GM13976 (cell line): Measurements from ENCODE around the gene GSE1.
A peak's percentile ranks its signal among the peaks of the same experiment; 100 is the strongest.

Source experiments
- DNase-seq: peaks from one replicate; pipeline ENCODE4 v3.0.0; 2012; ENCODE audit warnings: low spot score
- in situ Hi-C: fragments of 300-500 bp; cut with MboI; formaldehyde crosslinking; loops from one replicate; pipeline ENCODE4 v1.12.0; 2022; ENCODE audit warnings: low sequenced_read_pairs, mixed read lengths, inconsistent platforms; ENCODE audit not compliant: unreplicated experiment
- TF ChIP-seq, protein P1 (sequence below): IDR thresholded peaks from 2 replicates; pipeline ENCODE4 v1.5.1; 2012; ENCODE audit warnings: borderline replicate concordance, mild to moderate bottlenecking; ENCODE audit not compliant: insufficient read depth; ENCODE audit errors: extremely low read depth, missing control alignments, control extremely low read depth

Gene GSE1

DNA sequence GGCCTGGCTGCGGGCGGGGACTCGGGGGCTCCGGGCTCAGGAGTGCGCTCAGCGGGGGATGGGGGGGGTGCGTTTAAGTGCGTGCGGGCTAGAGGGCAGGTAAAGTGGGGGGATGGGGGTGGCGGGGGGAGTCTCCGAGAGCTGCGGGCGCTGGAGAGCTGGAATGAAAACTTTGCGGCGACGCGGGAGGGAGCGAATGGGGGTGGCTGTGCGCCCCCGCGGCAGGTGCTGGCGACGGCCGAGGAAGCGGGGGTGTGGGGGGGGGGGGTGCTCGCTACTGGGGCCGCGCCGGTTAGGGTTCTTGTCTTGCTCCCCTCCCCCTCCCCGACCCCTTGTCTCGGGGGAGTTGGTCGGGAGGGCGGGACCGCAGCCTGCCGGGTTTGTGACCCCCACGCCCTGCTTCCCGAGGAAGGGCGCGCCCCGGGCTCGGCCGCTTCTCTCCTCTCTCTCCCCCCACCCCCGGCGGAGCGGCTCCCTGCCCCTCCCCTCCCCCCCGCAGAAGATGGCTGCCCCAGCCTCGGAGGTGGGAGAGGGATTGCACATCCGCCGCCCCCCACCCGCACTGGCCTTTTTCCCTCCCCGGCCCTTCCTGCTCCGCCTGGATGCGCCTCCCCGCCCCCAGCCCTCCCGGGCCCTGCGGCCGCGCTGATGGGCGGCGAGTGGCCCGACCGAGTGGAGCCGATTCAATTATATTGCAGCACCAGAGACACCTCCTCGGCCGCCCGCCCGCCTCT is 649 bp downstream of the GSE1 start:
- TF ChIP-seq, protein P1, sequence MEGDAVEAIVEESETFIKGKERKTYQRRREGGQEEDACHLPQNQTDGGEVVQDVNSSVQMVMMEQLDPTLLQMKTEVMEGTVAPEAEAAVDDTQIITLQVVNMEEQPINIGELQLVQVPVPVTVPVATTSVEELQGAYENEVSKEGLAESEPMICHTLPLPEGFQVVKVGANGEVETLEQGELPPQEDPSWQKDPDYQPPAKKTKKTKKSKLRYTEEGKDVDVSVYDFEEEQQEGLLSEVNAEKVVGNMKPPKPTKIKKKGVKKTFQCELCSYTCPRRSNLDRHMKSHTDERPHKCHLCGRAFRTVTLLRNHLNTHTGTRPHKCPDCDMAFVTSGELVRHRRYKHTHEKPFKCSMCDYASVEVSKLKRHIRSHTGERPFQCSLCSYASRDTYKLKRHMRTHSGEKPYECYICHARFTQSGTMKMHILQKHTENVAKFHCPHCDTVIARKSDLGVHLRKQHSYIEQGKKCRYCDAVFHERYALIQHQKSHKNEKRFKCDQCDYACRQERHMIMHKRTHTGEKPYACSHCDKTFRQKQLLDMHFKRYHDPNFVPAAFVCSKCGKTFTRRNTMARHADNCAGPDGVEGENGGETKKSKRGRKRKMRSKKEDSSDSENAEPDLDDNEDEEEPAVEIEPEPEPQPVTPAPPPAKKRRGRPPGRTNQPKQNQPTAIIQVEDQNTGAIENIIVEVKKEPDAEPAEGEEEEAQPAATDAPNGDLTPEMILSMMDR: no peak
- in situ Hi-C loops: no loop called here

DNA sequence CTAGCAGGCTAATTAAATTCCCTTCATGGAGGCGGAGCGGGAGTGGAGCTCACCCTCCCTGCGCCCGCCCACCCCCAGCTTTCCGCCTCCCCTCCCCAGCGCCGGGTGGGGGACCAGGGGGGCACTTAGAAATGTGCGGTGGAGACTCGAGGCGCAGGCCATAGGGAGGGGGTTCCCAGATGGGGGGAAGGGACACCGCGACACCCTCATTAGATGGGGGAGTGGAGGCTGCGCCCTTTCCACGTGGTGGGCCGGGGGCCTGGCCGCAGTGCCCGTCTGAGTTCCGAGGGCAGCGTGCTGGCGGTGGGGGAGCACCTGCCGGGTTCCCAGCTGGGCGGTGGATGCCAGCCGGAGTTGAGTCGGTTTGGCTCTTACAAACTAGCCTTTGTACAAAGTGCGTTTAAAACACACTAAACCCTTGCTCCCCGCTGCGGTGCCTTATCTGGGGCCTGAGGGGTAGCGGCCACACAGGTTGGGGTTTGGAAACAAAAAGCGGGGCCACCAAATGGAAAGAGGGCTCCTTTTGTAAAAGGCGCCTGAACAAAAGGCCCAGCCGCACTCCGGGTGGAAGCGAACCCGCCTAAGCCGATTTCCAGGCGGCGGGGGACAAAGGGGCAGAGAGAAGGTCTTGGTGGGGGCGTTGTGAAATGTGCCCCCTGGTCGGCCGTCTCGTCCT is 1.4 kb downstream of the GSE1 start:
- DNase-seq: no peak
- in situ Hi-C loops: no loop called here
- TF ChIP-seq, protein P1: no peak

More for the DNA sequence above, 649 bp downstream of the GSE1 start:
- DNase-seq: peak; percentile 70

DNA sequence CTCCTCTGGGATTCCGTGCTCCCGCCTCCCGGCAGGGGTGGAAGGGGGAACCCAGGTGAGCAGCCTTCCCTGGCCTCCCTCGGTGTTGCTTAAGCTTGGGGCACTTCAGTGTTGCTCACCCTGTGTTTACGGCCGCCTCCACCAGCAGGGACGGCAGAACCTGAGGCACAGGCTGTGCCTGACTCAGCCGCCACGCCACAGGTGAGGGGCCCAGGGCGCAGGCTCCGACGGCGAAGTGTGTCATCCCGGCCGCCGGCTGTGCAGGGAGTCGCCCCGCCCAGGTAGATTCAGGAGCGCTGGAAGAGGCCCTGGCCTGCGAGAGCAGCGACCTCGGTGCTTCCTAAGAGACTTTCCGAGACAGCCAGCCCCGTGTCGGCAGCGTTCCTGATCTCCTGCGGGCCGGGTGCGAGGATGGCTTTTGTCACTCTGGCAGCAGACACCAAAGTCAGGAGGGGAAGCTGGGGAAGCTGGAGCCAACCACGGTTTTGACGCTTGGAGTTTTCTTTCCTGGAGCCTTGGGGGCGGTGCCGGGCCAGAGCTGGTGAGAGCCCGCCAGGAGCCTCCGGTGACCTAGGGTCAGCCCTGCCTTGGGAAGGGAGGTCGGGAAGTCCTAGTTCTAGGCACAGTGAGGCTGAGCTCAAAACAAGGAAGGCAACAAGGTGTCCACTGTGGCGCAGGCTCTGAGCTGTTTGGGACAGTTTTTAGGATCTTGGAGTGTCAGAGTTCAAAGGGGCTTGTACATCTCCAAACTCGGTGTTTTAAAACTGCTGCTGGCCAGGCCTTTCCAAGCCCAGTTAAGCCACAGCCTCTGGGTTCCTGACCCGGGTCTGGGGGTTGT is 2.1 kb downstream of the GSE1 start:
- in situ Hi-C loops: no loop called here
- DNase-seq: no peak
- TF ChIP-seq, protein P1: no peak

DNA sequence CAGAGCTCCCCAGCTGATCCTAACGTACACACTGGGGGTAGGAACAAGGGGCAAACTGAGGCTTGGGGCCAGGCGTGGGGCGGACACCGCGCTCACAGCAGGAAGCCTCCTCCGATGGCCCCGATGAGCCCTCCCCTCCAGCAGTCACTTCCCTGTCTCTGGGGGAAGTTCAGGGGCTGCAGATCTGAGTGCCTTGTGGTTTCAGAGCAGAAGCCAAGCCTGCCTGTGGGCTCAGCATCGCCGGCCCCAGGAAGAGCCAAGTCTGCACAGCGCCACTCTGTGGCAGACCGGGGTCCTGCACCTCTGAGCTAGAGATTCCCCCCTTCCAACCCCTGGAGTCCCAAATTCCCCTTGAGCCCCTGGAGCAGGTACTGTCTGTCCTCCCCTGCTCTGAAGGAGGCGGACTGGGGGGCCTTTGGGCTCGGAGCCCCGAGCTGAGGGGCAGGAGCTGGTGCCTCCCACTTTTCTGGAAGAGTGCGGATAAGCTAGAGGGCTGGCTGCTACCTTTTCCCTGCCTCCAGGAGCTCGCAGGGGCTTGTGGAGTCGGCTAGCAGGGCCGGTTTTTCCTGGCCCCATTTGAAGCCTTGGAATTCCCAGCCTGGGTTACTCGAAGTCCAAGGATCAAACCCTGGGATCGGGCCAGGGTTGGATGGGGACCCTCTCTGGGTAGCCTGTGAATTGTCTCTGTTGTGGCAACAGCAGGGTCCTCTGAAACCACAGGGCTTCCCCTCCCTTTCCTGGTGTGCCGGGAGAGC is 2.9 kb downstream of the GSE1 start:
- TF ChIP-seq, protein P1: peak; percentile 91
- DNase-seq: peak; percentile 93
- in situ Hi-C loops: no loop called here

DNA sequence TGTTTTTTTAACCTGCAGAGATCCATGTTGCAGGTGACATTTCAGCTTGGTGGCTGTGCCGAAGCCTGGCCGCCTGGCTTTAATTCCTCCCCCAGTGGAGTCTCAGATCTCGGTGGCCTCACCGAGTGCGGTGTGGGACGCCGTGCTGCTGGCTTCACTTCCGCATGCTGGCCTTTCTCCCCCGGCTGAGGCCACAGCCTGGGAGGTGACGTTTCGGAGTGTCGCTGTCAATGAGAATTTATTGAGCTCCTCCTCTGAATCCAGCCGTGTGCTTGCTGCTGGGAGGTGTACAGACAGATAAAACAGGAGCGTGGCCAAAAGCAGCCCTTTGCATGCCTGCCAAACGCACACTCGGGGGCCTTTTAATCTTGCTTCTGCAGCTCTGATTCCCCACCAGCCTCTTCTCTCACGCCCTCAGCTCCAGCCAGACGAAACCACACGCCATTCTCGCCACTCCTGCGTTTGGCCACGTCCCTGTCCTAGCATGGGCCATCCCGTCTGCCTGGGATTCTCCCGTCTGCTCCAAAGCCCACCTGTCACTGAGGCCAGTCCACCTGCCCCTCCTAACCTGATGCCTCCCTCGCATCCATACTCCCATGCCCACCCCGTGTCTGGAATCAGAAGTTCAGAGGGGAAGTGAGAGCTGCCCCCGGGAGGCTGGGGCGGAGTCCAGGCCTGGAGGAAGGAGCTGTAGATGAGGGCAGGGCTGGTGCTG is 3.6 kb downstream of the GSE1 start:
- DNase-seq: peak; percentile 88
- in situ Hi-C loops: no loop called here
- TF ChIP-seq, protein P1: no peak
